ENCODE results near the gene CCDC180.

DNA sequence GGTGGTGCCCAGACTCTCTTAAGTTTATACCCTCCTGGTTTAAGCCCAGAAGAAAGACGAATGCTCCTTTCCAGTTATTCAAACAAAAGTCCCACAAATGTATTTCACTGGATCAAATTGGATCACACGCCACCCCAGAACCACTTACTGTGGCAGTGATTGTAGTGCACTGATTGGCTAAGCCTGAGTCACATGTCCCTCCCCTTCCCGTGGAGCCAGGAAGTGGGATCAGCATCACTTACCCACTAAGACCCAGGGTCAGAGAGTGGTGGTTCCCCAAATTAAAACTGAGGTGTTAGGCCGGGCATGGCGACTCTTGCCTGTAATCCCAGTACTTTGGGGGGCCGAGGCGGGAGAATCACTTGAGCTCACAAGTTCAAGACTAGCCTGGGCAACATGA is 29.5 kb upstream of the CCDC180 start:
- TF ChIP-seq POLR2AphosphoS5 (IDR thresholded peaks at IDR 0.05; ENCODE audit: borderline replicate concordance, low read depth, low read length) (no peak), EZH2 (IDR thresholded peaks at IDR 0.05) (no peak)
